ENCODE results near the gene TYMP. TPM values are rescaled to one million over a fixed set of nuclear protein-coding genes. Genes with fewer than 3 reads are reported as not detected.

Gene TYMP
- polyA plus RNA-seq, 10 donors, result 2.6 to 5.5 (median 3.6) TPM

DNA sequence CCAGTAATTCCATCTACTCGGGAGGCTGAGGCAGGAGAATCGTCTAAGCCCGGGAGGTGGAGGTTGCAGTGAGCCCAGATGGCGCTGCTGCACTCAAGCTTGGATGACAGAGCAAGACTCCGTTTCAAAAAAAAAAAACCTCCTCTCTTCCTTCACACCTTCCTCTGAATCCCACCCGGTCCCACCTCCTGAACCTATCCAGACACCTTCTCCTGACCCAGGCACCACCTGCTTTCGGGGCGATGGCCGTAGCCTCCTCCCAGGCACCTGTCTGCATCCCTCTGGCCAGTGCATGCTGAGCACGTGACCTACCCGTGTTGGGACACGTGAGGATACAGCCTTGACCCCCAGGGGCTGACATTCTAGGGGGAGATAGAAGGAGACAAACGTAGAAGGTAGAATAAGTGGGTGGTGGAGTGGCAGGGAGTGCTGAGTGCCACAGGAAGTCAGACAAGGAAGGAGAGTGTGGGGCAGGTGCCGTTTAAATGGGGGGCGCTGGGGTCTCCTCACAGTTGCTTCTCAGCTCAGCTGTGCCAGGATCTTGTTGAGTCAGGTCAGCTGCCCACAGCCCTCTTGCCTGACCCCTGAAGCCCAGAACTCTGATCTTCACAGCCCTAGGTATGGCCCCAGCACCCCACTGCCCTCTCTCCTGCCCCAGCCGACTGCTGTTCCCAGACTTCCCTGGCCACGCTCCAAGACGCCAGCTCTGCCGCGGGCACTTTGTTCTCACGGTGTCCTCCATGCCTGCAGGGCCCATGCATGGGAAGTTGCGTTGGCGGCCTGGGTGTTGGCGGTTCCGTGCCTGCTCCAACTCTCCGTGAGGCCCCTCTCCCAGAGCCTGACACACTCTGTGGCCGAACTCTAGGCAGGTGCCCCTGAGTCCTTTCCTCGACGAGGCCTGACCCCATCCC, 44.3 kb downstream of the TYMP start:
- DNase-seq, result no peak

DNA sequence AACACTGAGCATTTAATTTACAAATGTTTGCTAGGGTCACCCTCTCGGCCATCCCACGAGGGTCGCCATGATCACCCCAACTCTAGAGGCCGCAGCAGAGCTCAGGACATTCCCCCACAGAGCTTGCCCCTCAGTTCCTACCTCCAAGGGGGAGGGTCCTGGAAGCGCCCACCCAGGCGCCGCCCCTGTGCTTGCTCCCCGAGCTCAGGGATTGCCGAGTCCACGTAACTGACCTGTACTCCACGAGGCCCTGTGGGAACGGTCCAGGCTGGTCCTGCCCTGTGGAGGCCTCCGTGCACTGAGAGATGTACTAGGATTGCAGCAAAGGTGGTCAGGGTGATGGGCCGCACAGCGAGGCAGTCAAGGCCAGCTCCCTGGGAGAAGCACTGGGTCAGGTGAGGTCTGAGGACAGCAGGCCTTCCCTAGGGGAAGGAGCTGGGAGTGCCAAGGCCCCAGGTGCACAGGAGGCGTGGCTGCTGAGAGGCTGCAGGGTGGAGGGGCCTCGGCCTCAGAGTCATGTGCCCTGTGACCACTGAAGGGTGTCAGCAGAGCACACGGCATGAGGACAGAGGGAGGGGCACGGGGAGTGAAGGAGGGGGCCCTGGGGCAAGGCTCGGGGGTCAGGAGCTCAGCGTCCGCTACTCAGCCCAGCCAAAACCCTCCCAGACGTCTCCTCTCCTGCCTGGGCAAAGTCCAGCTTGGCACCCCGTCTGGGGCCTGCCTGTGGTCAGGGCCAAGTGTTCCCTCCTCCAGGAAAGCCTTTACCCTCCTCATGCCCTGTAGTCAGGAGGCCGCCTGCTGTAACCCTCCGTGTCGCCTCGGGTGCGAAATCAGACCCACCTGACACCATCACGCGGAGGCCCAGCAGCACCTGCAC, 45.6 kb downstream of the TYMP start:
- DNase-seq, result no peak

DNA sequence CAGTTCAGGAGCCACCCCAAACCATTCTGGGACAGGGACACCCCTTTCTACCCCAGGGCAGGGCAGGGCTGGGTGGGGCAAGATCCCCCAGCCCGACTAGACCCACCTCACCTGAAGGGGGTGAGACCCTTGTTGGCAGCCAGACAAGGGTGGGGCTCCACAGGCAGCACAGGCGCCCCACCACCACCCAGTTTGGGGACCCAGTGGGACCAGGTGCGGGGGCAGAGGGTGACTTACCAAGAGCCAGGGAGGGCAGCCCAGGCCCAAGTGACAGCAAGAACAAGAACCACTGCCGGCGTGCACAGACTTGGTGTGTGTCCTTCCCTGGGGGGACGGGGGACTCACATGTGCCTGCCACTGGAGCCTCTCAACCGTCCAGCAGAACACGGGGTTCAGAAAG, 46.3 kb downstream of the TYMP start:
- no peak for DNase-seq

DNA sequence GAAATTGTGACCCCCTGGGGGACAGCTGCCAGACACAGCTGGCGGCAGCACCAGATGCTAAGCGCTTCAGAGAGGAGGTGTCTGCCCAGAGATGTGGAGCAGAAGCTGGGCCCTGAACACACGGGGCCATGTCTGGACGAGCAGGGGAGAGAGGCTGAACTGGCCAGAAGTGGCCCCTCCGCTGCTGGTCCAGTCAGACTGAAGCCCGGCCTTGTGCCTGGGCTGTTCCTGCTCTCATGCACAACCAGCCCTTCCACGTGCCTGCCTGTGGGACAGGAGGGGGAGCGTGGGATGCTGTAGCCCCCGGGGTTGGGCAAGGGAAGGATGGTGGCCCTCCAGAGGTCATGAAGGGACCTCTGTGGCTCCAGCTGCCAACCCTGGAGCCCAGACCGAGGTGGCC, 46.7 kb downstream of the TYMP start:
- no peak for DNase-seq

DNA sequence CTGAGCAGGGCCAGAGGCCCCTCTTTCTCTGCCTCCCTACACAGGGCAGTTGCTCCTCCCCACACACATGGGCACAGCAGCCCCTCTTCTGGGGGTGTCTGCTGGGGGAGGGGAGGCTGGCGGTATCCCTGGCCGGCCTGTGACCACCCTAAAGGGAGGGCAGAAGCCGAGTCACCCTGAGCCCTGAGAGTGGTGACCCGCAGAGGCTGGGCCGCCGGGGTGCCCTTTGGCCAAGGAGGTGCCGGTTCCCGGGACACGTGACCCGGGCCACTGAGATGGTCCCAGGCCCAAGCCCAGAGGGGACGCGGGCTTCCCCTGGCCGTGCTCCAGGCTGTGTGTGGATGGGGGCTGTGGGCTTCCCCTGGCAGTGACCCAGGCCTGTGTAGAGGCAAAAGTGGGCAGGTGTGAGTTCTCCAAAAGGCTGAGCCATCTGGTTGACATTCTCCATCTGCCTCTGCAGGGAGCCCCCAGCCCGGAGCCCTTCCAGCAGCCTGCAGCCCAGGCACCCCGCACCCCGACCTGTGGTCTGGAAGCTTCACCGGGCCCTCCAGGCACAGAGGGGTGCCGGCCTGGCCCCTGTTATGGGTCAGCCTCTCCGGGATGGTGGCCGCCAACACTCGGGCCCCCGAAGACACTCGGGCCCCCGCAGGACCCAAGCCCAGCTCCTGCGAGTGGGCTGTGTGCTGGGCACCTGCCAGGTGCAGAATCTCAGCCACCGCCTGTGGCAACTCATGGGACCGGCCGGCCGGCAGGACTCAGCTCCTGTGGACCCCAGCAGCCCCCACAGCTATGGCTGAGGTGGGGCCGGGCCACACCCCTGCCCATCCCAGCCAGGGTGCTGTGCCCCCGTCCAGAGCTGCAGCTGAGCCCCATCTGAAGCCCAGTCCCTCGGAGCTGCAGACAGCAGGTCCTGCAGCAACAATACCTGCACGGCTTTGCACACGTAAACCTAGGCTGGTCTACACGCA, 47.4 kb downstream of the TYMP start:
- DNase-seq, result no peak

DNA sequence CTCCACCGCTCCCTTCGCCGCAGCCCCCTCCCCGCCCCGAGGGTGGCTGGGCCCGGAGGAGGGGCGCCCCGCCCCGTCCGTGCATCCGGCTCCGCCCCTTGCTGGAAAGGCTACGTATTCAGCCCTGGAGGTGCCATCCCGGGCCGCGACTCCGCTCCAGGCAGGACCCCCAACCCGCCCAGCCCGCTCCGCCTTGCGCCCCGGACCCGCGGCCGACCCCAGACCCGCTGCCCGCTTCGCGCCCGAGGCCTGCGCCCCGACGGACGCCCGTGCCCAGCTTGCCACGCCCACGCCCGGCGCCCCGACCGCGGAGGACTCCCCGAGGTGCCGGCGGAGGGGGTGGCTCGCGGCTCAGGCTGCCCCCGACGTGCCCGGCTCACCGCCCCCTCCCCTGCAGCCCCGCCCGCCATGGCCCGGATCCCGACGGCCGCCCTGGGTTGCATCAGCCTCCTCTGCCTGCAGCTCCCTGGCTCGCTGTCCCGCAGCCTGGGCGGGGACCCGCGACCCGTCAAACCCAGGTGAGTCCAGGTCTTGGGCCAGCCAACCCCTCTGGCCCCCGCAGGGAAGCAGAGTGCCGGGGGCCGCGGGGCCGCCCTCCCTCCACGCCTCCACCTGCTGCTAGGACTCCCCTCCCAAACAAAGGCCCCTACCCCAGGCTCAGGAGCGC, 48.2 kb downstream of the TYMP start, which contains the start of gene ADM2:
TSS of gene ADM2 (plus strand) at position 104 of the 667 bp plus-strand sequence. CDS start at position 409, 305 bp downstream.
- DNase-seq, result peak in 2 of 3 donors; percentile 27 to 50

DNA sequence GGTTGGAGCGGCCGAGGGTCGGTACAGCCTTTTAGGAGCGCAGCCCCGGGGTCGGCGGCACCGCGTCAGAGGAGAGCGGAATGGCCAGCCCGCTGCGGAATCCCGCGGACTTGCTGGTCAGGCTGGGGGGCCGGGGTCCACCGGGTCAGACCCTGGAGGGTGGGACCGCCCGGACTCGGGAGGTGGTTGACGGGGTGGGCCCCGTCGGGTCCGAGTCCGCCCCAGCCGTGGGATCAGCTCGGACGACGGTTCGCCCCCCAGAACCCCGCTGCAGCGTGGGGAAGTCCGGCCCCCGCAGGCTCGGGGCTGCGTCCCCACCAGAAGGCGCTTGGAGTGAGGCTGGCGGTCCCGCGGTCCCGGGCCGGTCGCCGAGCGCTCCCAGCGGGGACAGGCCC, 48.8 kb downstream of the TYMP start:
- no peak for DNase-seq

DNA sequence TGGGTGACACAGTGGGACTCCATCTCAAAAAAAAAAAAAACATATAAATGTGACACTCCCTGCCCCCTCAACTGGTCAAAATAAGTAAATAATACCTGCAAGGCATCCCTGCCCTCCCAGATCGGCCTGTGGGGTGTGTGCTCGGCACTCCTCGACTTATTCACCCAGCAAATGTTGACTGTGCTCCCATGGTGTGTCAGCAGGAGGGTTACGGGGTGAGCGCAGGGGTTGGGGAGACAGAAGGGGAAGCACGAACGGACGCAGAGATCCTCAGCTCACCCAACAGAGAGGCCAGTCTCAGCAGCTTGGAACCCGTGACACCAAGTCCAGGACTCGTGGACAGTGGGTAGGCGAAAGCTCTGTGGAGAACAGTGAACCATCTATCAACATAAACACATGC, 50.1 kb downstream of the TYMP start:
- DNase-seq, result no peak

DNA sequence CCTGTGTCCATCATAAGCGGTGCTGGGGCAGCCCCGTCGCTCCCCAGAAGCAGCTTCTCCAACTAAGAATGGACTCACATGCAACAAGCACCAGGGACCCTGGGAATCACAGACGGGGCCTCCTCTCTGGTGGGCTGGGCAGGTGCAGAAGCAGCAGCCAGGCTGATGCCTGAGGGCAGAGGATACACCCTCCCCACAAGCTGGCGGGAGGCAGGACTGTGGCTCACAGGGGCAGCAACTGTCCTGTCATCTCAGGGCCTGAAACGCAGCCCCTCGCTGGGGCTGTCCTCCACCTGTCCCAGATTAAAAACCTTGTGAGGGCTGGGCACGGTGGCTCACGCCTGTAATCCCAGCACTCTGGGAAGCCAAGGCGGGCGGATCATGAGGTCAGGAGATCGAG, 51.9 kb downstream of the TYMP start:
- DNase-seq, result no peak

DNA sequence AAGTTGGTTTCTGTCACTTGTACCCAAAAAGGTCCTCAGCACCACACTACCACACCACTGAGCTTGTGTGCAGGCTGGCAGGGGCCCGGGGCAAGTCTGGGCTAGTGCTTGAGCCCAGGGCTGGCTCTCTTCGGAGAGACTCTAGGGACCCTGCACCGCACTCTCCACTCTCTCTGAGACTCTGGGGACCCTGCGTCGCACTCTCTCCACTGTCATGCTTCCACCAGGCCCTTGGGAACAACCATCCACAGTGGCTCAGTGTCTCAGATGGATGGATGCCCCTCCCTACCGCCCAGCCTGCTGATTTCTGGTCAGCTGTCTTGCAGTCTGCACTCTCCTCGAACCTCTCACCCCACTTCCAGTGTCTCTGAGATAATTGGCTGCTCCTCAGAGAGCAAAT, 52.9 kb downstream of the TYMP start:
- no peak for DNase-seq

Other genes starting within 250 kb of the TYMP start
- gene PLXNB2, start 222.4 kb downstream of the TYMP start, polyA plus RNA-seq (ENCODE audit: insufficient read length in 10 of 10), result 100 to 1,000 TPM in 1 of 10 donors, 10 to 100 TPM in 9; 60.5 to 100 (median 83.4) TPM
- 1 to 10 TPM; 3.3 to 7.7 (median 4.6) TPM for gene DENND6B, start 203.0 kb downstream of the TYMP start, polyA plus RNA-seq (ENCODE audit: insufficient read length in 10 of 10)
- 10 to 100 TPM; 24.6 to 37.0 (median 31.5) TPM for gene PPP6R2, start 186.7 kb downstream of the TYMP start, polyA plus RNA-seq (ENCODE audit: insufficient read length in 10 of 10)
- 10 to 100 TPM; 29.7 to 43.8 (median 37.9) TPM for gene SBF1, start 55.0 kb downstream of the TYMP start, polyA plus RNA-seq (ENCODE audit: insufficient read length in 10 of 10)
- gene ADM2, start 48.5 kb downstream of the TYMP start, polyA plus RNA-seq (ENCODE audit: insufficient read length in 10 of 10), result under 1 TPM; 0.25 to 0.63 (median 0.39) TPM
- gene MIOX, start 43.2 kb downstream of the TYMP start, polyA plus RNA-seq (ENCODE audit: insufficient read length in 10 of 10), result under 1 TPM in 1 of 10 donors, not detected in 9; 0.14 TPM
- 10 to 100 TPM; 25.8 to 49.4 (median 38.2) TPM for gene LMF2, start 22.3 kb downstream of the TYMP start, polyA plus RNA-seq (ENCODE audit: insufficient read length in 10 of 10)
- 10 to 100 TPM; 24.5 to 39.8 (median 32.0) TPM for gene NCAPH2, start 21.8 kb downstream of the TYMP start, polyA plus RNA-seq (ENCODE audit: insufficient read length in 10 of 10)
- gene SCO2, start 4.4 kb downstream of the TYMP start, polyA plus RNA-seq (ENCODE audit: insufficient read length in 10 of 10), result 1 to 10 TPM in 8 of 10 donors, not detected in 2; 1.3 to 5.0 (median 3.2) TPM
- gene KLHDC7B, start 15.9 kb upstream of the TYMP start, polyA plus RNA-seq (ENCODE audit: insufficient read length in 10 of 10), result under 1 TPM in 2 of 10 donors, not detected in 8; 0.18 to 0.19 TPM
- not detected for gene SYCE3, start 32.9 kb upstream of the TYMP start, polyA plus RNA-seq (ENCODE audit: insufficient read length in 10 of 10)
- 10 to 100 TPM; 22.3 to 73.5 (median 49.0) TPM for gene CPT1B, start 48.4 kb upstream of the TYMP start, polyA plus RNA-seq (ENCODE audit: insufficient read length in 10 of 10)
- 10 to 100 TPM; 35.5 to 68.7 (median 46.4) TPM for gene CHKB, start 52.8 kb upstream of the TYMP start, polyA plus RNA-seq (ENCODE audit: insufficient read length in 10 of 10)
- gene MAPK8IP2, start 70.8 kb upstream of the TYMP start, polyA plus RNA-seq (ENCODE audit: insufficient read length in 10 of 10), result under 1 TPM; 0.24 to 0.70 (median 0.44) TPM
- gene ARSA, start 98.1 kb upstream of the TYMP start, polyA plus RNA-seq (ENCODE audit: insufficient read length in 10 of 10), result 10 to 100 TPM; 11.5 to 20.4 (median 15.0) TPM
- gene SHANK3, start 142.8 kb upstream of the TYMP start, polyA plus RNA-seq (ENCODE audit: insufficient read length in 10 of 10), result 10 to 100 TPM; 12.5 to 24.5 (median 15.1) TPM
- gene ACR, start 208.2 kb upstream of the TYMP start, polyA plus RNA-seq (ENCODE audit: insufficient read length in 10 of 10), result under 1 TPM in 7 of 10 donors, not detected in 3; 0.19 to 0.62 (median 0.28) TPM